Glomerular visceral epithelial cell (primary cell): ENCODE results near the gene RPTN.

Source experiments
- DNase-seq: peaks from one replicate; pipeline ENCODE4 v3.0.0-alpha.2; 2016; ENCODE audit errors: extremely low spot score

RPTN gene

GRCh38 chr1:152159144-152159543 lies at the start of gene RPTN:
Gene RPTN, minus strand, starts transcription at chr1:152159228. Its CDS starts 1,339 bp downstream, at chr1:152157889.
- no peak for DNase-seq

- DNase-seq = no peak
Observed at GRCh38 chr1:152198982-152199381, 40.0 kb upstream of the RPTN start.

- no peak for DNase-seq
Observed at GRCh38 chr1:152197361-152197941, 38.4 kb upstream of the RPTN start.

GRCh38 chr1:152191711-152192110 lies 32.7 kb upstream of the RPTN start:
- DNase-seq = no peak

GRCh38 chr1:152191260-152191659 lies 32.2 kb upstream of the RPTN start:
- DNase-seq = no peak

GRCh38 chr1:152190589-152190988 lies 31.6 kb upstream of the RPTN start:
- DNase-seq = peak; percentile 25

- DNase-seq = peak; percentile 78
Observed at GRCh38 chr1:152189657-152190442, 30.8 kb upstream of the RPTN start.

GRCh38 chr1:152188673-152189591 lies 29.9 kb upstream of the RPTN start:
- peak; percentile 72 for DNase-seq

GRCh38 chr1:152186556-152187285 lies 27.7 kb upstream of the RPTN start:
- DNase-seq = peak; percentile 23

- peak; percentile 73 for DNase-seq
Observed at GRCh38 chr1:152185544-152186391, 26.7 kb upstream of the RPTN start.

GRCh38 chr1:152182944-152183361 lies 23.9 kb upstream of the RPTN start:
- DNase-seq = peak; percentile 80

- peak; percentile 25 for DNase-seq
Observed at GRCh38 chr1:152182431-152182830, 23.4 kb upstream of the RPTN start.

GRCh38 chr1:152179566-152179965 lies 20.5 kb upstream of the RPTN start:
- peak; percentile 22 for DNase-seq

GRCh38 chr1:152170287-152170905 lies 11.4 kb upstream of the RPTN start:
- DNase-seq = no peak

GRCh38 chr1:152169366-152170025 lies 10.5 kb upstream of the RPTN start:
- no peak for DNase-seq

- DNase-seq = no peak
Observed at GRCh38 chr1:152168535-152168868, 9.5 kb upstream of the RPTN start.

GRCh38 chr1:152167835-152168534 lies 9.0 kb upstream of the RPTN start:
- DNase-seq = peak; percentile 96

GRCh38 chr1:152166966-152167365 lies 7.9 kb upstream of the RPTN start:
- DNase-seq = no peak
